GM19240 (cell line): ENCODE results near the gene NHSL1.

Experiments
- DNase-seq: peaks from one replicate; pipeline ENCODE4 v3.0.0; 2011; ENCODE audit warnings: low spot score; ENCODE audit not compliant: insufficient read length

The NHSL1 gene

DNA sequence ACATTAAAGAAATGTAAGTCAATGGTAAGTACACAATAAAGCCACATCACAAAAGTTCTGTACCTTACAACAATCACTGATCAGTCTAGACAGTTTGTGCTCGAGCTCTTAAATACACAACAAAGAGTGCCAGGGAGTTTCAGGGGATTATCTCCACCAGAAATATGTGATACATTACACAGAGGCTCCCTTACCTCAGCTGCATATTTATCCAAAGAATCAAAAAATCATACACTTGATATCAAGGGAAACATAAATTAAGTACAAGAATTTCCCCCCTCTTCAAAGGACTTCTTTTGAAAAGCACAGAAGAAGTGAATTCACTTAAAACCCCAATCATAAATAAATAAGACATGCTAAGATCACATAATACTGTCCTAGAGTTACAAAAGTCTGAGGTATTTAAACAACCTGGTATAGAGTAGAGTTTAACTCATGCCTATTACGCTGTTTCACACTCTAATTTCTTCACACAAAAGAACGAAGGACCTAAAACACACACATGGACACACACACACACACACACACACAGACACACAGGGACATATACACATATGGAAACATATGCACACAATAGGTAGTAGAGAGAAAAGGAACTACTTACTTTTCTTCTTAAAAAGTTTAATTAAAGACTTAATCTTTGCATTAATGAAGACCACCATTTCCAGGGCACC, 528 bp downstream of the NHSL1 start:
- no peak for DNase-seq

DNA sequence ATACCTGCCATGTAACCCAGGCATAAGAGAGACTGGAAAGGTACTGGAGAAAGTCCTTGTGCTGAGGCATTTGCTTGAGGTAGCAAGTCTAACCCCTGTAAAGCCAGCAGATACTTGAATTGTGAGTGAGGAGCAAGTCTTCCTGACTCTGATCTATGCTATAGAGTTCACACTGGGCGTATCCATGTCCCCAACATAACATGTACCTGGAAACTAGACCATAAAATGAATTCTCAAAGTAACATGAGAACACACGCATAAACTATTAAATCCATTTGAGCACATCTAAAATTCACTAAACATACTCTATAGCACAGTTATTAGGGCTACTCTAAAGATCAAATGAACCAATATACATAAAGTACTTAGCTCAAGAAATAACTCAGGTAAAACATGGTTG, 2.0 kb downstream of the NHSL1 start:
- no peak for DNase-seq

DNA sequence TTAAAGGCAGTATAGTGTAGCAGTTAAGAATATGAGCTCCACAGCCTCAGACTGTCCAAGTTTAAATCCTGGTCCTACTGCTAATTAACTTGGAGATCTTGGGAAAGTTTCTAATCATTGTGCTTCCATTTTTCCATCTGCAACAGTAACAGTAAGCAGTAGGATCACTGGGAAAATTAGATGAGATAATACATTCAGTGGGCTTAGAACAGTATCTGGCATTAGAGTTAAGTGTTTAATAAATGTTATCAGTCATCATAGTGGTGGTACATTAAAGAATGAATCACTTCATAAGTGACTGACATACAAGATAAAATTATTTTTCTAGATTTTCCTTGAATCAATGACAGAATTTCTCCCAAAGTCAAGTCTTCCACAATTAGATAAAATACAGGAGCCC, 5.0 kb downstream of the NHSL1 start:
- no peak for DNase-seq

DNA sequence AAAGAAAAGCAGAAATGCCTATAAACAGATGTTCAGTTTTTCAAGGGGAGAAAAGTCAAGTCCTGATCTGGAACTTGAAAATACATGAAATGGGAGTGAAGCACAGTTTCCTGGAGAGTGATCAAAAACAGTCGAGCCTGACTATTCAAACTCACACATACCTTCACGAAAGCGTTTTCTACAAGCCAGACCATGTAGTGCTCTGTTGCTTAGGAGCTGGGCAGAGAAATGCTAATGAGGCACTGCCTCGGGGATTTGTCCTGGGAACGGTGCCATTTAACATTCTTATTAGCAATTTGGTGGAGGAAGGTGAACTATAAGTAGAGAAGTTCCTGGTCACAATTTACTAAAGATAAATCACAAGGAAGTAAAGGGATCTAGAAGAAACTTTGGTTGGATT, 5.9 kb downstream of the NHSL1 start:
- no peak for DNase-seq

DNA sequence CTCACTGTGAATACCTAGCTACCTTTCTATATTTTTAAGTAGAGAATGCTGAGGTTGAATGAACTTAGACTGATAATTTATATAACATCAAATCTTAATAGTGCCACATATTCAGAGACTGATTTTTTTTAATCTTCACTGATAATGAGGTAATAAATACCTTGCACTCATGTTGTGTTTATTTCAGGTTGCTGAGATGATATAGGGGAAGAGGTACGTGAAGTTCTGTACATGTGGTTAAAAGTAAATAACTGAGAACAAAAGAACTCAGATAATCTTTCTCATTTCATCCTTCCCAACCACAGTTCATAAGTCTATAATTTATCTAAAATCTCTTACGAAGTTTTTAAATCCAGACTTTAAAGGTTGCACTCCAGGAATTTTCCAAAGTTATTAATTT, 6.4 kb downstream of the NHSL1 start:
- no peak for DNase-seq

DNA sequence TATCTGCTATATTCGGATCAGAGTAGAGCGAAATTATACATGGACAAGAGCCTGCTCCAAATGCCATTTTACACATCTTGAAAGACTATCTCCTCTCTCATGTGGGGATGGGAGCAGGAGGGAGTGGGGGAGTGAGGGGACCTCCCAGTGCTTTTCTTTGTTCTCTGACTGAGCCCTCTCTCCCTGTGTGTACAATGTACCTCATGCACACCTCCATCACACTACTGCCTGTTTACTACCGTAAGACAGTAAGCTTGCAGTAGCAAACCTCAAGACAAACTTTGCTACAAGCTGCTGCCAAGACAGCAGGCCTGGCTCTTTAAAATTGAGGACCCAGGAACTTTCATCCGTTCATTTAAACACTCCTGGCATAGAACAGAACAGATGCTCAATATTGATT, 7.2 kb downstream of the NHSL1 start:
- DNase-seq, result no peak

DNA sequence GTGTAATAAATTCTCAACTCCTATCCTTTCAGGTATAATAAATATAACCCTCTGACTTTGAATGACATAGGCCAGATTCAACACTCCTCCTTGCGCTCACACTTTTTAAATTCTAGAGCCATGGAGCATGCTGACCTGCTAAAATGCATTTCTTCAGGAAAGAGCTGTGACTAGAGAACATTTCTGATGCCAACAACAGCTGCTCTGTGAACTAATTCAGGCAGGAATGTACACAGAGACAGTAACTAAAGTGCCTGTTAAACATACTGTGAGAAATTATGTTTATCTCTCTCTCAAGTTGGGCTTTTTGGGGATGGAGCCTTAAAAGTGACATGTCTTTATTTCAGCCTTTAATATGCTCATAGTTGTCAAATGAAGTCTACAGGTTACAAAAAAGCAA, 8.3 kb downstream of the NHSL1 start:
- no peak for DNase-seq

DNA sequence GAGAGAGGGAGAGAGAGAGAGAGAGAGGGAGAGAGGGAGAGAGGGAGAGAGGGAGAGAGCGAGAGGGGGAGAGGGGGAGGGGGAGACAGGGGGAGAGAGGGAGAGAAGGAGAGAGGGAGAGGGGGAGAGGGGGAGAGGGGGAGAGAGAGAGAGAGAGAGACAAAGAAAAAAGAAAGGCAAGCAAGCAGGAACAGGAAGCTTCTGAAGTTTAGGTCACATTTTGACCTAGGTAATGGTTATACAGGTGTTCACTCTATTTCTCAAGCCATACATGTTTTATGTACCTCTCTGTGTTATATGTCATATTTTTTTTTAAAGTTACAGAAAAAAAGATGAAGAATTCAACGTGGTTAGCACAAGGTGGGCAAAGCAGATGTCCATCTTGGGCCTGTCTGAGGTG, 9.4 kb downstream of the NHSL1 start:
- DNase-seq, result no peak

DNA sequence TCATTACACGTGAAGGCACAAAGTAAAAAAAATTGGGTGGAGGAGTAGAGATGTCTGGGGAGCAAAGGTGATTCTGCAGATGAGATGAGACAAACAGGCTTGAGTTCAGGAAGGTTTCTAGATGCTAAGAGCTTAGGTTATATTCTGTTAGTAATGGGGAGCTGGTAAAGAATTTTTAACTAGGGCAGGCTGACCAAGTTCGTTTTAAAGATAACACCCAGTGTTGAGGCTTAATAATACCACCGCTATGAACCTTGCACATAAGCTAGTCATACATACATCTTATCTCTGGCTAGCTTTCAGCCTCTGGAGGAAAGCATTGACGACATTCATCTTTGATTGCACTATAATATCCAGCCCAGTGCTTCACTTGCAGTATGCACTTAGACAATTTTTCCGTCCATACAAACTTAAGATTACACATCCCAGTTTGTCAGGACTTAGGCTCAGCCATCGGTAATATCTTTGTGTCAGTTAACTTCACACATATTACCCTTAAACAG, 12.1 kb downstream of the NHSL1 start:
- no peak for DNase-seq

DNA sequence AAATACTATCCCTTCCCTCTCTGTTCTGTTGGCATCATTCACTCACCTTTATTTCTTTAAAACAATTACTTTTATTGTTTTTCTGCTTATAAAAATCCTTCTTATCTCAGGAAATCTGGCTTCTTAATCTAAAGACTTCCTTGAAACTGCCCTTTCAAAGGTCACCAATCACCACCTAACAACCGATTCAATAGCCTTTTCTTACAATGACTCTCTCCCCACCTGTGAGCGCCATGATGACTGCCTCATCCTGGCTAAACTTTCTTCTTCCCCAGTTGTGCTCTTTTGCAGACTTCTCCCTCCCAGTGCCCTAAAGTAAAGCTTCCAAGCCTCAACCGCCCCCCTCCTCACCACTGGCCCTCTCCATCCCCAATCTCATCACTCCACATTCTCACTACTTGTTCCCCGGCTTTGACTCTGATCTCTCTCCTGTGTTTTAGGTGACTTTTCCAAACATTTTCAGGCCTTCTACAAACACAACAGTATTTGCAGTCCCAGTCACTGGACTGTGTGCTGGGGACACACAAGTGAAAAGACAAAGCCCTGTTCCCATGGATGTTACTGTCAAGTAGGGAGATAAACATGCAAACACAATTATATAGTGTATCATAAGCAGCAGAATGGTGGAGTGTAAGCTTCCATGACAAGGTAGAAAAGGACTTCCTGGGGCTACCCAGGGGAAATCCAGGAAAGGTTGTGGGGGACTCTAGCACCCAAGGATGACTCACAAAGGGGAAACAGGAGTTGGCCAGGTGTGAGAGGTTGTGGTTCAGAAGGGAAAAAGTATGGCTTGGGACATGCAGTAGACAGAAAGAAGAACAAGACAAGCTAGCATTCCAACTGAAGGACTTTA, 12.8 kb downstream of the NHSL1 start:
- no peak for DNase-seq

DNA sequence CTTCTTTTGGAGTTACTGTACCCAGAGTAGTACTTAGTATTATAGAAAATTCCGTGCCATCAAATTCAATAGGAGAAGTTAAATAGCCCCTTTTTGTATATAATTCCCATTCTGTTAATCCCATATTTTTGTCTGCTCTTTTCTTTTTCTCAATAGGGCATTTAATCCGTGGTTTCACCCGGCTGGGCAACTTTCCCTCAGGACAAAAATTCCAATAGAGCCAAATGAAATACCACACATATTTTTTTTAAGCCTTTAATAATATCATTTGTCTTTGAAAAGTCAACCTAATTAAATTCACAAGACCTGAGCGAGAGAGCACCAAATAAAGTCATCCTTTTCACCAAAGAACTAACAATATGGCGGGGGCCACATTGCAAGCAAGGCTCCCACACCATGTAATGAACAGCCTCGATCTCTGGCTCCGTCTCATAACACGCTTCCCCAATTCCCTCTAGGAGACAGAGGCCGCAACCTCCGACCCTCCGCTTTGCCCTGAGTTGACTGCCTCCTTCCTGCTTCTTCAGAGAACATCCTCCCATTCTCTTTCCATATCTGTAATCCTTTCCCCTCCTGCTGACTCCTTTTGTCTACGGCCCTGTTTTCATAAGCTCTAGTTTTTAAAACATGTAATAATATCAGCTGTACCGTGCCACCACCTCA, 13.6 kb downstream of the NHSL1 start:
- DNase-seq, result no peak

DNA sequence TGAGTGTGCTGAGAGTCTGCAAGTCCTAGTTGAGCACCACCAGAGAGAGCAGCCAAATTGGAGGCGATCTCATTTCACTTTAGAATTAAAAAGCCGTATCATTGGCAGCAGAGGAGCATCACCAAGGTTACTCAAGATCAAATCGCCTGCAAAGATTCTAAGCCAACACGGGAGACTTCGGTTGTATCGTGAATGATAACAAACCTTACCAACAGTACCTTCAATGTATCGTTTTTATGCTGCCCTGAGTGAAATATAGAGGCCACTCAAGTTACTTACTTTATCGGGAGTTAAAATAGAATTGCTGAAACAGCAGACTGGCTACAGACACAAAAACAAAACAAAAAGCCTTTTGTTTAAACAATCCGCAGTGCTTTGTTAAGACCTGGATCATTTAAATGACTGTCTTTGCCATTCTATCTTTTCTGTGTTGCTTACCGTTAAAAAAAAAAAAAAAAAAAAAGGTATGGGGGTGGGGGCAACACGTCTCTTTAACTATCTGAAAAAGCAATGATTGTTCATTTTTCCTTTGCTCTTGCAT, 14.2 kb downstream of the NHSL1 start:
- DNase-seq, result no peak

DNA sequence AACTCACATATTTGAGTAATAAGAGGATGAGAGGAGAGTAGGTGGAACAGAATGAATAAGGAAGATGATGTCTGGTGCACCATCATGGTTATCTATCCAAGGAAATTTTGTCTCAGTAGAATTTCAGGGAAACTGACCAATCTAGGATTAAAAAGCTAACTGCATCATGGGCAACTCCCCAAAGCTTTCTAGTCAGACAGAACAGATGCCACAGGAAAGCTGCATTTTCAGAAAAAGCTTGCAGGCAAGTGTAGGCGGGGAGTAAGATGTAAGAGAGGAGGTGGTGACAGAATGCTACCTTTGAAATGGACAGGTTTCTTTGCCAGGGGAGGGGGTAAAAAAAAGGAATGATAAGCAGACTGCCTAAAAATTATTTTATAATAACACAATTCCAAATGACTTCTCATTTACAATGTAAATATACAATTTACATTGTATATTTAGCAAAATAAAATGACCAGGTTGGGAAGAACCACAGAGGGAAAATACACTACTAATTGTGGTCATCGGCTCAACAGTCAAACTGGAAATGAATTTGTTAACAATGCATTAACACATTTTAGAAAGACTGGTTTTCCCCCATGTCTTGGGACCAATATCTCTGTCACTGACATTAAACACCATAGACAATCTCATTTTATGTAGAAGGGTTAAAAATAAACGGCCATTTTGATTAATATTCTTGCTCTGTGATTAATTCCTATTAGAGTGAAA, 15.1 kb downstream of the NHSL1 start:
- DNase-seq, result no peak

DNA sequence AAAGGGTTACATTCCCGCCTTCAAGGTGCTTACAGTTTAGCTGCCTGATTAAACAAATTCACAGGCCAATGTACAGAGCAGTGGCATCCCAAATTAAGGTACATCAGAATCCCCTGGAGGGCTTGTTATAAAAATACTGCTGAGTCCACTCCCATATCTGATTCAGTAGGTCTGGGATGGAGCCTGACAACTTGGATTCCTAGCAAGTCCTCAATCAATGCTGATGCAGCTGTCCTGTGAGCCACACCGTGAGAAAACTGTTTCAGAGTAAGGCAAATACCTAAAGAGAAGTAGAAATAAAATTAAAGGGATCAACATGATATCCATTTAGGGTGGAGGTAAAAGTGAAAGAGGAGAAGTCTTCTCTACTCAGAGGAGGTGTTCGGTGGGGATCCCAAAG, 16.5 kb downstream of the NHSL1 start:
- no peak for DNase-seq

DNA sequence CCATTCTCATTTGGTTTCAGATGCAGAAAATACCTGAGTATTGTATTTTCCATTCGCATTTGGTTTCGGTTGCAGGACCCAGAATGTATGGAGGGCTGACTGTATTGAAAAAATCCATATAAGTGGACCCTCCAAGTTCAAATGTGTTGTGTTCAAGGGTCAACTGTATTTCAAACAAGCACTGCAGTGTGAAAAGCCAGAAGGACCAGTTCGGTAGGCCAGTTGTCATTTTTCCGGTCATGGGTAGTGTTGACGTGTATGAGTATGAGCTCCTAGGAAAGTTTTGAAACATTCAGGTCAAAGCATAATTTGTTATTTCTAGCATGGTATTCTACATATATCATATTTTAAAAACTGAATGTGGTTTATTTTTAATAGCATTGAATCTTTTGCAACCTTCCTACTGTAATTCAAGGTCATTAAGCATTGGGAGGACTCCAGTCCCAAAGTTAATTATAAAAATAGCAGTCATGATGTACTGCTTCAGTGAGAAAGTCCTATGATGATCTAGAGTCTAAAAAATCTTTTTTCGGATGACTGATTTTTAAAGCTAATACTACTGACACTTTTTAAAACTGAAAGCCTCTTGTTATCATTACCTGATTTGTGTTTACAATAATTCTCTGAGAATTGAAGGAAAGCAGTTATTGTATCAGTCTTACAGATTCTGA, 18.9 kb downstream of the NHSL1 start:
- no peak for DNase-seq

DNA sequence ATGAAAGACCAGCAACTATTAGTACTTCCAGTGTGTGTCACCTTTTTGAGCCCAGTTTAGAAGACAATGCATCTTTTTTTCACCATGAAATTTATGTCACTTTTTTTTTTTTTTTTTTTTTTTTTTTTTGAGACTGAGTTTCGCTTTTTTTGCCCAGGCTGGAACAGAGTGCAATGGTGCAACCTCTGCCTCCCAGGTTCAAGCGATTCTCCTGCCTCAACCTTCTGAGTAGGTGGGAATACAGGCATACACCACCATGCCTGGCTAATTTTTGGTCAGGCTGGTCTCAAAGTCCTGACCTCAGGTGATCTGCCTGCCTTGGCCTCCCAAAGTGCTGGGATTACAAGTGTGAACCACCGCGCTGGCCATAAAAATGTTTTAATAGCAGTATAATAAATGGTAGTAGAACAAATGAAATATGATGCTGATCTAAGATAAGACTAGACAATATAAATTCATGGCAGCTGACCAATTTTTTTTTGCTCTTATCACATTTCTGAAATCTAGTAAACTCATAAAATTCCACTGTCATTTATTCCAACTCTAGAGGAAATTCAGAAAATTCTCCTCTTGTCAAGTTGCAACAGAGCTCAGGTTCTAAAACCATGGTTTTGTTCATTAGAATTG, 21.3 kb downstream of the NHSL1 start:
- DNase-seq, result no peak

DNA sequence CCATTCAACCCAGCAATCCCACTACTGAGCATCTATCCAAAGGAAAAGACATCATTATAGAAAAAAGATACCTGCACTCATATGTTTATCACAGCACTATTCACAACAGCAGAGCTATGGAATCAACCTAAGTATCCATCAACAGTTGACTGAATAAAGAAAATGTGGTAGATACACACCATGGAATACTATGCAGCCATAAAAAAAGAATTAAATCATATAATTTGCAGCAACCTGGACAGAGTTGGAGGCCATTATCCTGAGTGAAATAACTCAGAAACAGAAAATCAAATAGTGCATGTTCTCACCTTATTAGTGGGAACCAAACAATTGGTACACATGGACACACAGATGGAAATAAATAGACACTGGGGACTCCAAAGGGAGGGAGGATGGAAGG, 23.2 kb downstream of the NHSL1 start:
- no peak for DNase-seq

DNA sequence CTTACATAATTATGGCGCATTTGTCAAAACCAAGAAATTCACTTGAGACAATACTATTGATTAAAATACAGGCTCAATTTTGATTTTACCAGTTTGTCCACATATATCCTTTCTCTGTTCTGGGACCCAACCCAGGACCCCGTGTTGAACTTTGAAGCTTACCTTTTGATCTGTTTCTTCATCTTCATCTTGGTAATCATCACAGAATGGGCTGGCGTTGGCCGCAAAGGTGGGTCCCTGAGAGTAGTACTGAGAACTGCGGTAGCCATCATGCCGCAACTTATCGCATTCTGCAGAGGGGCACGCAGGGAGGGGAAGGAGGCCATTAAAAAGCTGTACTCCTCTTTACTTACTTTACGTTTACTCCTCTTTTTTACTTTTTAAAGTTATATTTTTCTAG, 26.1 kb downstream of the NHSL1 start:
- DNase-seq, result no peak

DNA sequence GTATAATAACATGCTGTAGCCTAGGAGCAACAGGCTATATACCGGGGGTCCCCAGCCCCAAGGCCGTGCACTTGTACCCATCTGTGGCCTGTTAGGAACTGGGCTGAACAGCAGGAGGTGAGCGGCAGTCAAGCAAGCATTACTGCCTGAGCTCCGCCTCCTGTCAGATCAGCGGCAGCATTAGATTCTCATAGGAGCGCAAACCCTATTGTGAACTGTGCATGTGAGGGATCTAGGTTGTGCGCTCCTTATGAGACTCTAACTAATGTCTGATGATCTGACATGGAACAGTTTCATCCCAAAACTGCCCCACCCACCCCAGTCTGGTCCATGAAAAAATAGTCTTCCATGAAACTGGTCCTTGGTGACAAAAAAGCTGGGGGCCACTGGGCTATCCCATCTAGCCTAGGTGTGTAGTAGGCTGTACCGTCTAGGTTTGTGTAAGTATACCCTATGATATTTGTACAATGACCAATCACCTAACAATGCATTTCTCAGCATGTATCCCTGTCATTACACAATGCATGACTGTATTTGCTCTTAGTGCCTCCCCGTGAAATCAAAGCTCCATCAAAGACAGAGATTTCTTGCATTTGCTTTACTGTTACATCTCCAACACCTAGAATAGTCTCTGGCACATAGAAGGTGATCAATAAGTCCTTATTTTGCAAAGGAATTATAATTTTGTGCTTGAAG, 30.8 kb downstream of the NHSL1 start:
- no peak for DNase-seq

DNA sequence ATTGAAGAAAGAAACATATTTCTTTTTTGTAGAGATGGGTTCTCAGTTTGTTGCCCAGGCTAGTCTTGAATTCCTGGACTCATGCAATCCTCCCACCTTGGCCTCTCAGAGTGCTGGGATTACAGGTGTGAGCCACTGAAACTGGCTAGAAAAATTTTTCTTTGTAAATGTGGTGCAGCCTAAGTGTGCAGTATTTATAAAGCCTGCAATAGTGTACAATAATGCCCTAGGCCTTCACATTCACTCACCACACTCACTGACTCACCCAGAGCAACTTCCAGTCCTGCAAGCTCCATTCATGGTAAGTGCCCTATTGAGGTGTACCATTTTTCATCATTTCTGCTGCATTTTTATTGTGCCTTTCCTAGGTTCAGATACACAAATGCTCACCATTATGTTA, 31.4 kb downstream of the NHSL1 start:
- DNase-seq, result no peak
